Measurements from ENCODE around the gene RTRAF.

The RTRAF gene

DNA sequence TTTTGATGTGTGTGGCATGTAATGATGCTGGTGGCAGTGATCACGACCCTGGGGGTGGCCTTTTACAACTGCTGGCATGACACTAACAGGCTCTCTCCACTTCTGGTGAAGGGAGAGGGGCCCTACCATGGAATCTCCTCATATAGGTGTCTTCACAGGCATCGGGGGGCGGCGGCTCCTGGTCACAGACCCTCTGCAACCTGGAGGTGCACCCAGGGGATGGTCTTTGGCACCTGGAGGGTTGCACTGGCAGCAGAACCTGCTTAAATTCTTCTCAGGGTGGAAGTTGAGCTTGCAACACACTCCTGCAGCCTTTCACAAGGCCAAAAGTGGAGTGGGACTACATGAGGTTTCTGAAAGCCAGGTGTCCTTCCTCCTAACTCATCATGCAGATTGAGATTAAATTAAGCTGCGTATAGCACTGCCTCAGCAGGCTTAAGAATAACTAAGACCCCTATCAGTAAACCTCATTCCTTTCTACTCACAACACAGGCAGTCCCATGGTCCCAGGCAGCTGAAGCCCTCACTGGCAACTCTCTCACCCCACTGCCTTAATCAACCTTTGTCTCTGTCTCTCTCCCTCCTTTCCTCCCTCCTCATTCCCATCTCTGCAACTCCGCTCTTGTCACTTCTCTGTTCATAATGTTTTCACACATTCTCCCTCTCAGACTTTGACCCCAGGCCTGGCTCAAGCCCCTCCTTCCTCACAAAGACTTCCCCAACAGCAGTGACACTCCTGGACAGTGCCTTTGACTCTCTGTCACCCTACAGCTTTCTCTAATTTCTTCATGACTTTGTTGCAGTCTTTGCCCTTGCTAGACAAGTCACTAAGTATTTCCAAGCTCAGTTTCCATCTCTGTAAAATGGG lies 60.6 kb downstream of the RTRAF start:
- DNase-seq (ENCODE audit: low read depth), result no peak

DNA sequence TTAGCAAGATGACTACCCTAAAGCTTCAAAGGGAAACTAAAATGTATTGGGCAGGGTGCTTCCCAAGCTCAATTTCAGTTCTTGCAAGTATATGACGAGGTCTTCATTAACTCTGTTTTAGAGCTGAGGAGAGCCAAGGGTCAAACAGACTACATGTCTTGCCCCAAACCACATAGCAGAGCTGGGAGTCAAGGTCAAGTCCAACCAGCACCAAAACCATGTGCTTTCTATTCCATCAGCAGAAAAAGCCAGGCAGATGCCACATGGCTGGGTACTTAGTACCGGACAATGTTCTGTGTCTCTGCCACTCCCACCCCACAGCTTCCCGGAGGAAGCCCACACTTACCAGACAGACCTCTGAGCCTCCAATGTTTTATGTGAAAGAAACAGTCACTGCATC lies 61.9 kb downstream of the RTRAF start:
- no peak for DNase-seq (ENCODE audit: low read depth)

DNA sequence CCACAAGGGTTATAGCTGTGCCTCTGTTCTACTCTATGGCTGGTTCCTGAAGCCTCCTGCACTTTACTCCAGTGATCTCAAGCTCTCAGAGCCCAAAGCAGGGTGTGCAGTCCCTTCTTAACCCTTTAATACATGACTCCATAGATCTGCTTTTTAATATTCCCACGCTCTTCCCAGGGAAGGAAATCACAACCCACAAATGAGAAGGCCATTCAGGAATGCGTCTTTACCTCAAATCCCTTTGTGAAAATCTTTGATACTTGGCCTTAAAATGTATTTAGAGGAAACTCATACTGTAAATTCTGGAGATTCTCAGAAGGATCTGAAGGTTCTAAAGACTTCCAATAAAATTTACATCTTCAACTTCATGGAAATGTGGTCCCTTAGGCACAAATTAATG lies 62.5 kb downstream of the RTRAF start:
- no peak for DNase-seq (ENCODE audit: low read depth)

DNA sequence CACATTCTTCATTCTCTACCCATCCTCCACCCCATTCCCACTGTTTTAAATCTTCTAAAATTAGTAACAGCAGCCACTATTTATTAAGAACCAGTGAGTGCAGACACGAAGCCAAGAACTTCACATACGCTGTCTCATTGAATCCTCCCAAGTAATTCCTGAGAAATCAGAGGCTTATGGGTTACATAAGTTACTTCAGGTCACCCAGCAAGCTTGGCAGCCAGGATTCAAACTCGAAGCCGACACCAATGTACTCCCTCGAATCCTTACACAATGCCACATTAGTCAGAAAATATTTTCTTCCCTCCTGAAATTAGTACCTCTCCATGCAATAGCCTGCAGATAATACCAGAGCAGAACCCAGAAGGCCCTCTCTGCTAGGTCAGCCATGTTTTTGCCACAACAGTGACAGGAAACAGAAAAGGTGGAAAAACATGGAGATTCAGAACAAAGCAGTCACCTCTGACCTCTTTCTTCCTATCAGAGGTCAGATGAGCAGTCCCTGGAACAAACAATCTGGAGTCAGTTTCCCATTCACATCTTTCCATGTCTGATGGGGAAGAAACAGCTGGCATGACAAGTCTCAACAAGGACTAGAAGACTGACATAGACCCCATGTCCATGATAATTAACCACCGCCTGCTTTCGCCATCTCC lies 63.1 kb downstream of the RTRAF start:
- DNase-seq (ENCODE audit: low read depth), result no peak

DNA sequence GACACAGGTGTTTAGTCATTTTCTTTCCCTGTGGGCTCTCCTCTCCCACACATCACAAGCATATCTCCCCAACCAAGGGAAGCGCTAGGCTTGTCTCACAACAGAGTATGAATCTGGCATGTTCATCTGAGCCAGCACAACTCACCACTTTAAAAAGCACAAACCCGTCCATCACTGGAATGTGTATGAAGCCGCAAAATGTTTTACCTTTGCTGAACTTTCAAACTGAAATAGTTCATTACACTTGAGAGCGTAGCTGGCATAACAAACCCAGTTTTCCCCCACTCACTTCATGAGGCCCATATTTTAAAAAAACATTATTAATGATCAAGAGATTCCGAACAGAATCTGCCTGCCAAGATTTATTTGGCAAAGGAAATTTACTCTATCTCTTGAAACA lies 63.7 kb downstream of the RTRAF start:
- DNase-seq (ENCODE audit: low read depth), result no peak

DNA sequence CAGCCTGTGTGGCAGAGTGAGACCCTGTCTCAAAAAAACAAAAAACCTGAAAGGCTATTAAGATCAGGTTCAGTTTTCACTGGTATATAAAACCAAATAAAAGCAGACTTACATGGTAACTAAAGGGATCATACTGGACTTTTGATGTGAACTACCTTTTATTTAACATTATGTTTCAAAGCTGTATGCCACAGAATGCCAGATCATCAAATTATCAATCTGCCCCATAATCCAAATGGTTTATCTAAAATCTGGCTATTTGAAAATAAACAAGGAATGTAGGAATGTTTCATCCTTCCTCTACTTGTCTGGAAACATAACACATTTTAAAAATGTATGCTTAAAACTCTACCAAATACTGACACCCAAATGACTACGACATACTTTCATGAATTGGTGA lies 65.3 kb downstream of the RTRAF start:
- no peak for DNase-seq (ENCODE audit: low read depth)

DNA sequence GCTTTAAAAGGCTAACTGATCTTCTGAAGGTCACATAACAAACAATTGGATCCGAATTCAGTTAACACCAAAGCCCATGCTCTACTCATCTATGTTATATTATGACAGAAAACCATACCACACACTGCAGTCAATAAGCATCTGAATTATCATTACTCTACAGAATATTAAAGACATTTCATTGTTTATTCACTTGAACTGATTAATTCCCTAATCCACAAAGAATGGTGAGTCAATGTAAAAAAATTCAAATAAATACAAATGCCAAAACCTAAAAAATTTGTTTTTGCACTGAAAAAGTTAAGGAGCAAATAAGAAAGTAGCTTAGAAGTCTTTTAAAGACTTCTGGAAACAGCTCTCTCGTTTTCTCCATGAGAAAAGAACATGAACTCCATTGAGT lies 65.8 kb downstream of the RTRAF start:
- no peak for DNase-seq (ENCODE audit: low read depth)

DNA sequence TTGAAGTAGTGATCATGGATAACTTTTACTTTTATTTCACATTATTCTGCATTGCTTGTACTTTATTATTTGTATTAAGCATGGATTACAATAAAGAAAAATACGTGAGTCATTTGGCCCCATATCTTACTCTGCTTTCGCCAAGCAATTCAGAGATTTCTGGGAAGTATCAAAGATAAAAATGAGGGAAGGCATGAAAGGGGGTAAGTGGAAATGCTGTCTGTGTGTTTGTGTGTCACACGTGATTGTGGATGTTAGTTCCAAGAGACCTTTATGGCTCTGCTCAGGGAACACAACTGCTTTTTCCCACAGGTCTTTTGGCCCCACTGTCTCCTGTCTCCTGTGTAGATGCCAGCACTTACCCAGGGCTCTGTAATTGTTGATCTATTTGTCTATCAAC lies 69.0 kb downstream of the RTRAF start:
- no peak for DNase-seq (ENCODE audit: low read depth)

DNA sequence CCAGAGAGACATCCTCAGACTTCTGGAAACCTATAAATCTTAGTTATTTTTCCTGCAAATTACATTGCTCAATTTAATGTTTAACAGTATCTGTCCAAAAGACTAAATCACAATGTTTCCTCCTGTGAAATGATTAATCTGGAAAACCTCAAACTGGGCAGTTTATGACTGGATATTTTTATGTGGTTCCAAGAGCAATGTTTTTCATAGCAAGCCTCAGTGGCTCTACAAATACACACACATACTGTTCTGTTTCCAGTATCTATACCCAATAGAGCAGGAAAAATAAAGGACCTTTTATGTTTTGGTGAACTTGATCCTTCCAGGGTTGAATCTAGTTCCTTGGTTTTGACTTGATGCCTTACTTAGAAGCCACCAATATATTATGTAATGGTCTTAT lies 70.3 kb downstream of the RTRAF start:
- no peak for DNase-seq (ENCODE audit: low read depth)

DNA sequence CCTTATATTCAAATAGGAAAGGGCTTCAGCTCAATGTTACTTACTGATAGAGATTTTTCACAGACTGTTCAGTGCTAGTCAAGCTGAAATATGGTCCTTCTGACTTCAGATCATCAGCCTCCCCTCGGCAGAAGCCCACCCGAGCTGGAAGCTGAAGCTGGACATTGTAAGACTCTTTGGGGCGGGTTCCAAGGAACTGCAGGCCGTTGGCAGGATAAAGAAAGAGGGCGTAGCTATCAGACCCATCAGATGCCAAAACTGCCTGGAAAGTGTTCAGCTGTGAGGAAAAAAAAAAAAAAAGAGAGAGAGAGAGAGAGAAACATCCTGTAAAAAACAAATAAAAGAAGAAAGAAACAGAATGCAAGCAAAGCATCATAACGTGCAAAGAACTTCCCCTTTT lies 70.7 kb downstream of the RTRAF start:
- DNase-seq (ENCODE audit: low read depth), result no peak
